NT2/D1 (cell line): Measurements from ENCODE around the gene JARID2.
"Not testable (repeated sequence)": the region's sequence is repeated elsewhere in the genome, so short reads cannot be mapped to it uniquely, and the experiment has no call there.

Experiments used
- DNase-seq: peaks from one replicate; pipeline ENCODE4 v3.0.0-alpha.2; 2011; ENCODE audit warnings: low read depth, low spot score
- H3K27me3 ChIP-seq: 2 replicates; pipeline ENCODE4 v1.6.0; 2011; ENCODE audit warnings: mild to moderate bottlenecking; ENCODE audit not compliant: insufficient read length, insufficient read depth
- H3K36me3 ChIP-seq: 2 replicates; pipeline ENCODE4 v1.6.1; 2011; ENCODE audit warnings: mild to moderate bottlenecking, low read length, mixed read lengths; ENCODE audit not compliant: insufficient read depth, insufficient read length
- H3K4me1 ChIP-seq: 2 replicates; pipeline ENCODE4 v1.5.1; 2011; ENCODE audit not compliant: insufficient read depth, insufficient read length
- H3K4me3 ChIP-seq: 2 replicates; pipeline ENCODE4 v1.5.1; 2011; ENCODE audit warnings: low read depth; ENCODE audit not compliant: insufficient read length
- H3K9ac ChIP-seq: 2 replicates; pipeline ENCODE4 v1.6.0; 2011; ENCODE audit warnings: low read depth; ENCODE audit not compliant: insufficient read length
- H3K9me3 ChIP-seq: 2 replicates; pipeline ENCODE4 v1.5.1; 2011; ENCODE audit warnings: mild to moderate bottlenecking, low read length; ENCODE audit not compliant: insufficient read depth
- SUZ12 ChIP-seq: IDR thresholded peaks from 2 replicates; pipeline ENCODE4 v1.6.1; 2011; ENCODE audit not compliant: insufficient read length, insufficient read depth; ENCODE audit errors: extremely low read depth
- YY1 ChIP-seq: IDR thresholded peaks from 2 replicates; pipeline ENCODE4 v1.6.1; 2011; ENCODE audit not compliant: insufficient read length, insufficient read depth
- ZNF274 ChIP-seq: IDR thresholded peaks from 2 replicates; pipeline ENCODE4 v1.6.1; 2011; ENCODE audit warnings: mild to moderate bottlenecking, low read depth, low read length

Gene JARID2

DNA sequence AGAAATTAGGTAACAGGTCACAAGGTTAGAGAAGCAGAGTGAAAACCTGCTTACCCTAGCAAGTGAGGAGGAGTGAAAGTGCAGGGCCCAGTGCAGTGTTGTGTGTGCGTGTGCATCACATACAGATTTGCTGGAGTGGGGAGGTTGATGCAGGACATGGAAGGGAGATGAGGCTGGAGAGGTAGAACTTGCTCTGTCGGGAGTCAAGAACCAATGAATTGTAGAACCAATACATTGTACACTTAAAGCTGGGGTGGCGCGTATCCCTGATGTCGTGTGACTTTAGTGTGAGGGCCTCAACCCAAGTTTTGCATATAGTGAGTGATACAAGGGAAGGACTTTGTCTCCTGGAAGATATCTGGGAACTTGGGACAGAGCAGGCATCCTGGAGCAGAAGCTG, 48.6 kb downstream of the JARID2 start:
- TF ChIP-seq SUZ12, result no peak
- TF ChIP-seq YY1, result no peak
- TF ChIP-seq ZNF274, result no peak
- H3K4me1 ChIP-seq, result peaks cover 9% of the 10 kb centered on the region
- H3K27me3 ChIP-seq, result no peaks in the 10 kb centered on the region
- no peaks in the 10 kb centered on the region for H3K9me3 ChIP-seq
- H3K9ac ChIP-seq, result no peak overlapping the region
- no peak for DNase-seq
- H3K4me3 ChIP-seq, result no peak overlapping the region
- no peaks in the 10 kb centered on the region for H3K36me3 ChIP-seq

DNA sequence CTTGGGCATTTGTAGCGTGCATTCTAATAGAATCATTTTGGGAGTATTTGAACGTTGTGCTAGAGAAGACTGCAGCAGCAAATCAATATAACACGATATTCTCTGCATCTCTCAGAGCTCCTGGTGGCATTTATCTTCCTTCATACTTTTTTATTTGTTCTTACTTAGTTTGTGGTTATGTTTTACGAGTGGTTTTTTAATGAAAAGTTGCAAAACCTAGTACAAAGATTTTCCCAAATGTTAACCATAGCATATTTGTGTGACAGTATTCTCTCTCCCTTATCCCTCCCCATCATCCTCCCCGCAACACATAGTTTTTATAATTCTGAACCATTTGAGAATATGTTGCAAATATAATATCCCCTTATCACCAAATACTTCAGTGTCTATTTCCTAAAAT, 50.4 kb downstream of the JARID2 start:
- peaks cover 8% of the 10 kb centered on the region for H3K4me1 ChIP-seq
- H3K4me3 ChIP-seq, result no peak overlapping the region

DNA sequence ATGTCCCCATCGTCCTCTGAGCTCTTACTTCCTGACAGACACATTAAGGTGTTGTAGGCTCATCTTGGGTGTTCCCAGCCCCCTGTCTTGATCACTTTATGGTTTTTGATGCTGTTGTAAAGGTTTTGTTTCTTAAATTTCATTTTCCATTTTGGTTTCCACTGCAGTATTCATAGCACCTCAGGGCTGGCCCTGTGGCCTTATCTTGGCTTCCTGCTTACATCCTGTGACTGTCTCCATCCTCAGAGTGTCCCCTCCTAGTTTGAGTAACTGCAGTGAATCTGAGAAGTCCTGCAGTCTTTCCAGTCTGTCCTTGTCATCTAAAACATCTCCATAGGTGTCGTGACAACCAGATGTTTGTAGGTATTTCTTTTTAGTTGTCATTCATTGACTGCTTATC, 50.9 kb downstream of the JARID2 start:
- H3K9me3 ChIP-seq, result no peaks in the 10 kb centered on the region
- no peak overlapping the region for H3K4me3 ChIP-seq
- TF ChIP-seq SUZ12, result no peak
- TF ChIP-seq YY1, result no peak
- no peak for TF ChIP-seq ZNF274
- no peaks in the 10 kb centered on the region for H3K27me3 ChIP-seq
- H3K36me3 ChIP-seq, result no peaks in the 10 kb centered on the region
- peaks cover 5% of the 10 kb centered on the region for H3K4me1 ChIP-seq
- no peak overlapping the region for H3K9ac ChIP-seq
- DNase-seq, result no peak

More for the DNA sequence above, 50.4 kb downstream of the JARID2 start:
- Histone ChIP-seq H3K27me3 (no peaks in the 10 kb centered on the region), H3K36me3 (no peaks in the 10 kb centered on the region), H3K9me3 (no peaks in the 10 kb centered on the region), H3K9ac (no peak overlapping the region)
- no peak for TF ChIP-seq ZNF274
- TF ChIP-seq YY1, result no peak
- no peak for TF ChIP-seq SUZ12
- no peak for DNase-seq

DNA sequence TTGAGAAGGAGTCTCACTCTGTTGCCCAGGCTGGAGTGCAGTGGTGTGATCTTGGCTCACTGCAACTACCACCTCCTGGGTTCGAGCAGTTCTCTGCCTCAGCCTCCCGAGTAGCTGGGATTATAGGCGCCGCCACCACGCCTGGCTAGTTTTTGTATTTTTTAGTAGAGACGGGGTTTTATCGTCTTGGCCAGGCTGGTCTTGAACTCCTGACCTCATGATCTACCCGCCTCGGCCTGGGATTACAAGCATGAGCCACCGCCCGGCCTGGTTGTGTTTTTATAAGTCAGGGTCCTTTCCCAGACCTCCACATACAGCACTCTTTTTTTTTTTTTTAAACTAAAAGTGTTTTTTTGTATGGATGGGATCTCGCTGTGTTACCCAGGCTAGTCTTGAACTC, 51.3 kb downstream of the JARID2 start:
- not testable (repeated sequence) for H3K4me3 ChIP-seq, H3K9me3 ChIP-seq, H3K27me3 ChIP-seq, H3K4me1 ChIP-seq, H3K9ac ChIP-seq, DNase-seq, H3K36me3 ChIP-seq

DNA sequence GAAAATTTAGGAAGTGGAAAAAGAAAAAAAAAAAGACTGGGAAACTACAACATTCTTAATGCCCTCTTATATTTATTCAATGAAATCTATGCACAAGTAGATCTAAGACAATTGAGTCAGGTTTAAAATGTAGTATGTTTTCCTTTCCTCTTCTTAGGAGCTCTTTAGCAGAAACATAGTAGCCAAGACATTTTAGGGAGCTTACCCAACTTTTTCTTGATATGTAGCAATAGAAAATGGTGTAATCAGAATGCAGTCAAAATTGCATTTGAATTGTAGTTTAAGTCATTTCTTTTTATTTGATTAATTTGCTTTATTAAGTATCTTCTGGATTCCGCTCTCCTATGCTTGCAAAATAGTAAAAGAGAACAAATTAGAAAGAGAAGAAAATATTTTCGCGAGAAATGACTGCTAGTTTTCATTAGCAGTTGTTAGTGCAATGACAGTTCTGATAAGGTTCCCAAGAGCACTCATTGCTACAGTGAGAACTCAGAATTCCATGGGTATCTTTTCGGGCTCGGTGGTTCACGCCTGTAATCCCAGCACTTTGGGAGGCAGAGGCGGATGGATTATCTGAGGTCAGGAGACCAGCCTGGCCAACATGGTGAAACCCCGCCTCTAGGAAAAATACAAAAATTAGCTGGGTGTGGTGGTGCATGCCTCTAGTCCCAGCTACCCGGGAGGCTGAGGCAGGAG, 52.2 kb downstream of the JARID2 start:
- H3K9ac ChIP-seq, result no peak overlapping the region
- no peaks in the 10 kb centered on the region for H3K9me3 ChIP-seq
- TF ChIP-seq ZNF274 (no peak), YY1 (no peak), SUZ12 (no peak)
- H3K4me1 ChIP-seq, result peaks cover 5% of the 10 kb centered on the region
- no peak overlapping the region for H3K4me3 ChIP-seq
- no peaks in the 10 kb centered on the region for H3K36me3 ChIP-seq
- DNase-seq, result no peak
- no peaks in the 10 kb centered on the region for H3K27me3 ChIP-seq

DNA sequence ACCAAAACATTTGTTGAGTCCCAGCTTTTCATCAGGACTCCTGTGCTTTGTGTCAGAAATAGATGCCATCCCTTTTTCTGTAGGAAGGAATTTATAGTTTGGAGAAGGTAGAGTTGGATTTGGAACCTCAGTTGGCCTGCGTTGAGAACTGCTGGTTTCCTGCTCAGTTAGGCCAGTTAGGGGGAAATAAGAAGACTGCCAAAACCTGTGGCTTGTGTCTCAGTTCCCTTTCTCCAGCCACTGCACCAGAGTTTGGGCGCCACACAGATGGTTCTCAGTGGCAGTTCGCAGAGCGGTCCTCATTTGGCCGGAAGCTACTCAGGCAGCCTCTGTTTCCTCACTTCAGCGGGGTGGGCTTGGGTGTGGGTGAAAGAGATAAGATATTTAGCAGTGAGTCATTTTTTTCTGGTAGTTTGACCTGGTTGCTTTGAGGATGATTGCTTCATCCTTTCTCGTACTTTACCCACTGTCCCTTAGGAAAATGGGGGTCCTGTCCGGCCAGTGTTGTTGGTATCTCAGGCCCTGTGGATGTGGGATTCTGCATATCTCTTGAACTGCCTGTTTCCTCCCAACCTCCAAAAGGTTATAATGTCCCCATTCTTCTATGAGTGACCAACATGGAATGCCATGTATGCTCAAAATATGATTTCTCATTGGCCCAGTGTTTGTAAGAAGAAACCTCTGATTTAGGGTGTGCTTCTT, 53.7 kb downstream of the JARID2 start:
- Histone ChIP-seq H3K9me3 (no peaks in the 10 kb centered on the region), H3K36me3 (no peaks in the 10 kb centered on the region), H3K4me3 (no peak overlapping the region), H3K9ac (no peak overlapping the region), H3K4me1 (peaks cover 5% of the 10 kb centered on the region), H3K27me3 (no peaks in the 10 kb centered on the region)
- TF ChIP-seq ZNF274, result no peak
- no peak for TF ChIP-seq SUZ12
- no peak for TF ChIP-seq YY1
- no peak for DNase-seq

DNA sequence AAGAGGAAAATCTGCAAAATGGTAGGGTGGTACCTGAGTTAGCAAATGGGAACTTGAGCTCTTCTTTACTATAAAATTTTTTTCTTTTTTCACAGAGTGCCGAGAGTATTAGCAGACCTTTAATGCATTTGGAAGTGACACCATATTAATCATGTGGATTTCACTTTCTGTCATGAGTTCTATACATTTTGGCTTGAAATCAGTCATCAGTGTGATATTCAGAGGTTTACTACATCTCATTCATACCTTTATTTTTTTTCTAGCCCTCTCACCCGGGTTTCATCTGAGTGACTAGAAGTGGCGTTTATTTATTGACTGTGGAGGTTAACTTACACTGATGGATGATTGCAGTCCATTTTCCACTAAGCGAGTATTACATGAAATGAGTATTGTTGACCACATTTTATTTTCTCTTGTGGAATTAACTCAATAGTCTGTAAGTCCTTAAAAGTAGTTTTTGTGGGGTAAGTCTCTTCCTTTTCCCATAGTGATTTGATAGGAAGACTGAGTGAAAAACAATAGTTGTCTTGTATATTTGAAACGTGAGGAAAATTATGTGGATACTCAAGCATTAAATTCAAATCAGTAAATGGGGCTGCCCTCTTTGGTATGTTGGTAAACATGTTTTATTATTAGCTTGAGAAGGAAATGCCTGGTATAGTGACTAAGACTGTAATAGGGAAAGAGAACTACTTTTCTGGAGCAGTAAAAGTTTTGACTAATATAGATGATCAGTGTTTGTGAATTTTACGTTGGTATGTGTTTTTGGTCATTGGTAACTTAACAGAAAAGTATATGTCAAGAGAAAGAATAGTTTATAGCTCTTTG, 55.5 kb downstream of the JARID2 start:
- Histone ChIP-seq H3K36me3 (no peaks in the 10 kb centered on the region), H3K9me3 (no peaks in the 10 kb centered on the region), H3K4me3 (no peak overlapping the region), H3K9ac (no peak overlapping the region), H3K4me1 (peaks cover 5% of the 10 kb centered on the region), H3K27me3 (no peaks in the 10 kb centered on the region)
- no peak for TF ChIP-seq YY1
- no peak for TF ChIP-seq SUZ12
- TF ChIP-seq ZNF274, result no peak
- DNase-seq, result no peak
